NOMO-1 treated with dmso at 0.1 percent for 144 hours (cell line): ENCODE data around the gene CYP2R1.
"Not testable (repeated sequence)": the region's sequence is repeated elsewhere in the genome, so short reads cannot be mapped to it uniquely, and the experiment has no call there.

Experiments used
- DNase-seq: peaks from one replicate; lab custom pipeline; 2025; ENCODE audit not compliant: unreplicated experiment; lab: John Stamatoyannopoulos, UW

CYP2R1 gene

GRCh38 chr11:14894657-14895598 lies 2.9 kb upstream of the CYP2R1 start:
- peak; percentile 74 for DNase-seq

- DNase-seq: no peak
Observed at GRCh38 chr11:14892577-14892976, 546 bp upstream of the CYP2R1 start.

- DNase-seq: peak; percentile 84
Observed at GRCh38 chr11:14891143-14892035, 642 bp downstream of the CYP2R1 start.

GRCh38 chr11:14886513-14886912 lies 5.5 kb downstream of the CYP2R1 start:
- no peak for DNase-seq

GRCh38 chr11:14884667-14885273 lies 7.3 kb downstream of the CYP2R1 start:
- no peak for DNase-seq

GRCh38 chr11:14883683-14884082 lies 8.3 kb downstream of the CYP2R1 start:
- not testable (repeated sequence) for DNase-seq

- no peak for DNase-seq
Observed at GRCh38 chr11:14882196-14882595, 9.8 kb downstream of the CYP2R1 start.

GRCh38 chr11:14881576-14882193 lies 10.3 kb downstream of the CYP2R1 start:
- DNase-seq: no peak

- no peak for DNase-seq
Observed at GRCh38 chr11:14875163-14875562, 16.9 kb downstream of the CYP2R1 start.

- no peak for DNase-seq
Observed at GRCh38 chr11:14873632-14874031, 18.4 kb downstream of the CYP2R1 start.

- no peak for DNase-seq
Observed at GRCh38 chr11:14872032-14872431, 20.0 kb downstream of the CYP2R1 start.

- not testable (repeated sequence) for DNase-seq
Observed at GRCh38 chr11:14863775-14864174, 28.3 kb downstream of the CYP2R1 start.

GRCh38 chr11:14861680-14862079 lies 30.4 kb downstream of the CYP2R1 start:
- DNase-seq: no peak

GRCh38 chr11:14860511-14860910 lies 31.5 kb downstream of the CYP2R1 start:
- no peak for DNase-seq

GRCh38 chr11:14858404-14858803 lies 33.6 kb downstream of the CYP2R1 start:
- DNase-seq: no peak

- DNase-seq: no peak
Observed at GRCh38 chr11:14857621-14858020, 34.4 kb downstream of the CYP2R1 start.

GRCh38 chr11:14855890-14856289 lies 36.1 kb downstream of the CYP2R1 start:
- no peak for DNase-seq

- DNase-seq: no peak
Observed at GRCh38 chr11:14854057-14854456, 38.0 kb downstream of the CYP2R1 start.

GRCh38 chr11:14852571-14853177 lies 39.4 kb downstream of the CYP2R1 start:
- no peak for DNase-seq

- DNase-seq: no peak
Observed at GRCh38 chr11:14842002-14842401, 50.0 kb downstream of the CYP2R1 start.
